OCI-M2 (cell line): ENCODE measurements around the gene SIRT5.

Experiments
- DNase-seq: peaks from one replicate; lab custom pipeline; 2025; ENCODE audit not compliant: unreplicated experiment; lab: John Stamatoyannopoulos, UW

Gene SIRT5

GRCh38 chr6:13550656-13551055 is 23.7 kb upstream of the SIRT5 start:
- no peak for DNase-seq

DNA sequence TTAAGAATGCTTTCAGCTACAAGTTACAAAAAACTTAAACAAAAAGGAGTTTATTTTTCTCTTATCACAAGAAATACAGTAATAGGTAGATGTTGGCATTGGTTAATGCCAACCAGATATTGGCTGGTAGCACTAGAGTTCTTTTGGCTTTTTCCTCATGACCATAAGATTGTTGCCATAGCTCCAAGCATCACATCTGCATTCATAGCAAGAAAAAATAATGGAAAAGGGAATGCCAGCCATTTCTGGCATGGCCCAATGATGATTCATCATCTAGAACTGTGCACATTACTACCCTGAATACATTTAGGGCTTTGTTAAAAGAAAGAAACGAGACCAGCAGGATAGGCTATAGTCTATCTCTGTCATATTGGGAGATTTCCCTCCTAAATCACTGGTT is 20.8 kb upstream of the SIRT5 start:
- no peak for DNase-seq

- DNase-seq: no peak
Measured at GRCh38 chr6:13554929-13555333, 19.5 kb upstream of the SIRT5 start.

DNA sequence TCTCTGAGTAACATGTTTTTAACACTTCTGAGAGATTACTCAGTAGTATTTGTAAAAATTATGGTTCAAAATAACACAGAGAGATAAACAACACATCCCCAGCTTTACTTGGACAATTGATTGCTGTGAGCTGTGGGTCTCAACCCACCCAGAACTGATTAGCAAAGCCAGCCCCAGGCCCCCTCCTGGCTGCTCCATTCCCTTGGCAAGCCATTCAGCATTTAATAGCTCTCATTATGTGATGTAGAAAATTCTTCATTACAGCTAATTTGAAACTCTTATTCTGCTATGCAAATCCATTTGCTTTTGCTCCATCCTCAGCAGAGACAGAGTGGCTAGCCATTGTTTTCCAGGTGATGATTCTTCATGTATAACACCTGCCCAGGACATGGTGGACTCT is 16.6 kb upstream of the SIRT5 start:
- no peak for DNase-seq

- DNase-seq: no peak
Measured at GRCh38 chr6:13558718-13559117, 15.7 kb upstream of the SIRT5 start.

- DNase-seq: no peak
Measured at GRCh38 chr6:13559251-13559650, 15.2 kb upstream of the SIRT5 start.

GRCh38 chr6:13559968-13560650 is 14.3 kb upstream of the SIRT5 start:
- no peak for DNase-seq

DNA sequence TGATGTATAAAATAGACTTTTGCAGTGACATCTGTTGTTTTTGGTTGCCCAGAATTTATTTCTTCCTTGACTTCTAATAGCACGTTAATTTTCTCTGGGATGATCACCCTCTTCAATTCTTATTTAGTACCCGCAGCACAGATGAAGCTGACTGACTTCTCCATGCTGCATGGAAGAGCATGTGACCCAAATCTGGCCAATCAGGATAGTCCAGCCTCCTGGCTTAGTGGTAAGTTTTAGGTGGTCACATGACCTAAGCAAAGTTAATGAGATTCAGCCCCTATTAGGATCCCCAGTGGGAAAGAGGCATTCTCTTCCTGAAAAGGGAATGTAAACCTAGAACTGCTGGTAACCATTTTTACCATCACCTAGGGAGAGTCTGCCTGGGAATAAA is 13.8 kb upstream of the SIRT5 start:
- no peak for DNase-seq

- no peak for DNase-seq
Measured at GRCh38 chr6:13561624-13562267, 12.7 kb upstream of the SIRT5 start.

DNA sequence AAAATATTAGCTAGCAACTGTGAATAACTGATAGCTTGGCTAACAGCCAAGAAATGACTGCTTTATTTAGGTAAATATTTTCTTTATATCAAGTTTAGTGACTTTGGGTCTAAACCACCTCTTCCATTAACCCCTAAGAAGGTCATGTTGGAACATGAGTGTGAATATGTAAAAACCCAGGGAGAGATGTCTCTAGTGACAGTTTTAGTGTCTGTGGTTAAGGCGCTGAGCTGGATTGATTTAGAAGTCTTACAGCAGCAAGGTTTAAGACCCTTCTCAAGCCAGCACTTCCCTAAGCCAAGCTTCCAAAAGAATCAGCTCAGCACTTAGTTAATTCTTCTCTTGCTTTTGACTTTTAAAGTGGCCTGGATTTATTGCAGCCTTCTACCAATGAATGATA is 11.4 kb upstream of the SIRT5 start:
- no peak for DNase-seq

GRCh38 chr6:13565921-13566320 is 8.5 kb upstream of the SIRT5 start:
- DNase-seq: no peak

DNA sequence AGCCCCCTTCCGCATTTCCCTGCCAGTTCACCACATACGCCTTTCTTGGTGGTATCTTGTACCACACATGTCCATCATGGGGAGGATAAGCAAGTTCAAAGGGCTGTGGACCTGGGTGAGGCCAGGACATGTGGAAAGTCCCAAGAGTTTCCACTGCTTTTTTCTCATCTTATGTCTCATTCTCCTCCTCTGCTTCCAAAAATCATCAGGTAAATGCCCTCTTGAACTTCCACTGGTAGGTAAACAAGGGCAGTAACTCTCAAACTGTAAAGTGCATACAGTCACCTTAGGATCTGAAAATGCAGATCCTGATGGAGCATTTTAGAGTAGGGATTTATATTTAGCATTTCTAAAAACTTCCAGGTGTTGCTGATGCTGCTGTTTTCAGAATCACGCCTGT is 7.9 kb upstream of the SIRT5 start:
- no peak for DNase-seq

DNA sequence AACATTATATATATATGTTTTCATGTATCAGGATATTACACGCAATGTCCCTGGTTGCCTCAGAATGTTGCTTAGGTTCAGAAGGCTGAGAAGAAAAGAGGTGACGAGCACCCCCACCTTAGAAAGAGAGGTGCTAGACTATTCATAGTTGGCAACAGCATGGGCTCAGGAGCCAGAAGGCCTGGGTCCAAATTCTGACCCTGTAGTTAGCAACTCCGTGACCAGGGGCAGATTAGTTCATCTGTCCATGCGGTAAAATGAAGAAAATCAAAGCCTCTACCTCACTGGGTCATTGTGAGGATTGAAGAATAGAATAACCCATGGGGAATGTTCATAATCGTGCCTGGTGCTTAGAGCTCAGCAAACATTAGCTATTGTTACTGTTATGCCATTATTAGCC is 5.4 kb upstream of the SIRT5 start:
- no peak for DNase-seq

DNA sequence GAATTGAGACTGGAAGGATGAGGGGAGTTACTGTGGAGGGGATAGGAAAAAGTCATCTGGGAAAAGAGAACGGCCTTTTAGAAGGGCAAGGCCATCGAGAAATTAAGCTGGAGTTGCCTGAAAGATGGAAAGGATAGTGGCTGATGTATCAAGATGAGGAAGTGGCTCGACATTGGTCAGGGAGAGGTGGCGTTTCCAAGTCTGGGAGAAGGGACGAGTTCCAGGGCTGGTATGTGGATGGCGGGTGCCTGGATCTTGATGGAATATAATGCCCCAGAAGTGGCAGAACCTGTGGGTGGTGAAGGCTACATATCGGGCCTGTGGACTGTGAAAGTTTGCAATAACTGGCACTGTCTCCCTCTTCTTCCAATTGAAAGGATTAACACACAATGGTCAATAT is 2.2 kb upstream of the SIRT5 start:
- DNase-seq: no peak

GRCh38 chr6:13572951-13573654 is 1.3 kb upstream of the SIRT5 start:
- no peak for DNase-seq

GRCh38 chr6:13573669-13574110 is 711 bp upstream of the SIRT5 start:
- DNase-seq: no peak

DNA sequence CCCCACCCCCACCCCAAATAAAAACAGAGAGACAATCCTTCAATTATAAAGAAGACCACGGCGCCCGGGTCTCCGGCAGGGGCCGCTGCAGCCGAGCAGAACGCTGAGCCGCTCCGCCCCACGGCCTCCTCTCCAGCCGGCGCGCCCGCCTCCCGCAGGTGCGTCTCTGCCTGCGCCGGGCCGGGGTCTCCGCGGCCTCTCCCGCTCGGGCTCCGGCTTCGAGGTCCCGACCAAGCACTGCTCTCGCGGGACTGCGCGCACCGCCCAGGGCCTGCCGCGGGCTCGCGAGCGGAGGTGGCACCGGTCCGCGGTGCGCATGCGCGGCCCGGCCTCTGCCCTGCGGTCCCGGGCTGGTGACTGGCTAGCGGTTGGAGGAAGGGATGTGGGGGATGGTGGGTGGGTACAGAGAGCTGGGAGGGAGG is 241 bp upstream of the SIRT5 start:
- peak; percentile 73 for DNase-seq

DNA sequence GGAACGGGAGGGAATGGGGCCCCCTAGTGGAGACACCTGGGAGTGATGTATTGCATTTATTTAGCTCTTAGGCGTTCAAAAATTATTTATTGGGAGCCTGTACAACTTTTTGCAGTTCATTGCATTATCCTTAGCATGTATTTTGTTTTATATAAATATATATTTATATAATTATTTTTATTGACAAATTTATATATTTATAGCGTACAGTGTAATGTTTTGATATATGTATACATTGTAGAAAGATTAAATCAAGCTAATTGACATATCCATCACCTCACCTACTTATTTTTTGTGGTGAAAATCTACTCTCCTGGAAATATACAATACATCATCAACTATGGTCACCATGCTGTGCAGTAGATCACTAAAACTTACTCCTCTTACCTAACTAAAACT is 975 bp downstream of the SIRT5 start:
- no peak for DNase-seq

GRCh38 chr6:13576017-13576416 is 1.6 kb downstream of the SIRT5 start:
- DNase-seq: no peak

DNA sequence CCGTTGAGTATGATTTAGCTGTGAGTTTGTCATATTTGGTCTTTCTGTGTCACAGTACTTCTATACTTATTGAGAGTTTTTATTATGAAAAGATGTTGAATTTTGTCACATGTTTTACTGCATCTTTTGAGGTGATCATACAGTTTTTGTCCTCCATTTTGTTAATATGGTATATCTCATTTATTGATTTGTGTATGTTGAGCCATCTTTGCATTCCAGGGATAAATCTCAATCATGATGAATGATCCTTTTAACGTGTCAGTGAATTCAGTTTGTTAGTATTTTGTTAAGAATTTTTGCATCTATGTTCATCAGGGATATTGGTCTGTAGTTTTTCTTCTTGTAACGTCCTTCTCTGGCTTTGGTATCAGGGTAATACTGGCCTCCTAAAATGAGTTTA is 3.5 kb downstream of the SIRT5 start:
- no peak for DNase-seq

DNA sequence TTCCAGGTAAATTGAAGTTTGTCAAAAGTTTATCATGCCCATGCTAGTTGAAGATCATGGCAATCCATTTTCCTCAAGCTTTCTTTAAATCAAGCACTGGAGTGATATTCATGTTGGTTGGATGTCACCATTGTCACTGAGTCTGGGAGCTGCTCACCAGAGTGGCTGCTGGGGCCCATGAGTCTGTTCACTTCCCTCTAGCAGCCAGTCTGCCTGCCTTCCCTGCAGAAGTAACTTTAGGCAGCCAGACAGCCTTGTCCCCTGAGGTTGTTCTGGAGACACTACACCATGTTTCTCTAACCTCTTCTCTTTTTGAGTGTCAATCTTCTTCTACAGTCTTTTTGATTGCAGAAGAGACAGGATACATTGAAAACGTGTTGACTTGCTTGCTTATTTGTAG is 5.5 kb downstream of the SIRT5 start:
- DNase-seq: no peak

DNA sequence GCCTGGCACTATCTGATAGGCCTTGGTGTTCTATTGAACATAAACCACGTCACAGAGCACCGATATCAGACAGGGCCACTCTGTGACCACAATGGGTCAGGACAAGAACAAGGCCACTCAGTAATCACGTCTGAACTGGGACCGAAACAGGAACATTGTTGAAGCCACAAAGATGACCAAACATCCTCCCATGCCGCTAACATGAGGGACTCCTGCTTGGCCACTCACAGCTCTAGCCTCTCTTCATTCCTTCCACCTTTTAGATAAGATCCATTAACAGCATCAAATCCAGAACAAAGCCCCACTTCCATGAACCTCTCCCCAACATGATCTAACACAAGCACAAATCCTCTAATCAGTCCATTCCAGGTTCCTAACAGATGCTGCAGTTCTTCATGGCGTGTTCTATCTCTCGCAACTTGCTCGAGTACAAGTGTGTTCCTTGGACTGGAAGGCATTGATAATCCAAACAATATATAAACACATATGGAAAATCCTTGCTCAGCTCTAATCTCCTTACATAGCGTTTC is 7.4 kb downstream of the SIRT5 start:
- DNase-seq: peak; percentile 73
